Aortic smooth muscle cell (primary cell): ENCODE data around the gene MINPP1. TPM values are rescaled to one million over a fixed set of nuclear protein-coding genes. Genes with fewer than 3 reads are reported as not detected.

Source experiments
- total RNA-seq: library from RNA; depleted of rRNA; stranded (reverse); fragments of >200 nt; gene quantifications from 2 replicates; pipeline ENCODE4 v1.2.3, GENCODE V29; 2014

Gene MINPP1, protein sequence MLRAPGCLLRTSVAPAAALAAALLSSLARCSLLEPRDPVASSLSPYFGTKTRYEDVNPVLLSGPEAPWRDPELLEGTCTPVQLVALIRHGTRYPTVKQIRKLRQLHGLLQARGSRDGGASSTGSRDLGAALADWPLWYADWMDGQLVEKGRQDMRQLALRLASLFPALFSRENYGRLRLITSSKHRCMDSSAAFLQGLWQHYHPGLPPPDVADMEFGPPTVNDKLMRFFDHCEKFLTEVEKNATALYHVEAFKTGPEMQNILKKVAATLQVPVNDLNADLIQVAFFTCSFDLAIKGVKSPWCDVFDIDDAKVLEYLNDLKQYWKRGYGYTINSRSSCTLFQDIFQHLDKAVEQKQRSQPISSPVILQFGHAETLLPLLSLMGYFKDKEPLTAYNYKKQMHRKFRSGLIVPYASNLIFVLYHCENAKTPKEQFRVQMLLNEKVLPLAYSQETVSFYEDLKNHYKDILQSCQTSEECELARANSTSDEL
- 19.5 and 25.9 TPM in 2 replicates for total RNA-seq

DNA sequence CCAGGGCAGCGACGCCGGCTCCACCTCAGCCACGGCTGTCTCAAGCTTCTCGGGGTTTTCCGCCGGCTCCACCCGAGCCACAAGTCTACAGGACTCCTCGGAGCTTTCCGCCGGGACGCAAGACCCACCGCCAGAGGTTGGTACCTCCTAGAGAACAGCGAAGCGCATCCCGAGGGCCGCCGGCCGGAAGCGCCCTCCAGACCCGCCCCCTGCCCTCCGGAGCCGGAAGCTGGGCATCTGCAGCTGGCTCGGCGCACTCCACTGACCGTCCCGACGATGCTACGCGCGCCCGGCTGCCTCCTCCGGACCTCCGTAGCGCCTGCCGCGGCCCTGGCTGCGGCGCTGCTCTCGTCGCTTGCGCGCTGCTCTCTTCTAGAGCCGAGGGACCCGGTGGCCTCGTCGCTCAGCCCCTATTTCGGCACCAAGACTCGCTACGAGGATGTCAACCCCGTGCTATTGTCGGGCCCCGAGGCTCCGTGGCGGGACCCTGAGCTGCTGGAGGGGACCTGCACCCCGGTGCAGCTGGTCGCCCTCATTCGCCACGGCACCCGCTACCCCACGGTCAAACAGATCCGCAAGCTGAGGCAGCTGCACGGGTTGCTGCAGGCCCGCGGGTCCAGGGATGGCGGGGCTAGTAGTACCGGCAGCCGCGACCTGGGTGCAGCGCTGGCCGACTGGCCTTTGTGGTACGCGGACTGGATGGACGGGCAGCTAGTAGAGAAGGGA lies at the start of gene MINPP1:
Gene MINPP1, plus strand, starts transcription at position 254 of the 726 bp plus-strand sequence. Its CDS starts 23 bp downstream, at position 277.

Other genes starting within 250 kb of the MINPP1 start
- 1.6 and 1.7 TPM in 2 replicates for gene NUTM2D, start 147.1 kb upstream of the MINPP1 start, total RNA-seq
- gene PAPSS2, start 155.0 kb downstream of the MINPP1 start, total RNA-seq = 149 and 237 TPM in 2 replicates